ENCODE data around the gene LHFPL3.

Gene LHFPL3

DNA sequence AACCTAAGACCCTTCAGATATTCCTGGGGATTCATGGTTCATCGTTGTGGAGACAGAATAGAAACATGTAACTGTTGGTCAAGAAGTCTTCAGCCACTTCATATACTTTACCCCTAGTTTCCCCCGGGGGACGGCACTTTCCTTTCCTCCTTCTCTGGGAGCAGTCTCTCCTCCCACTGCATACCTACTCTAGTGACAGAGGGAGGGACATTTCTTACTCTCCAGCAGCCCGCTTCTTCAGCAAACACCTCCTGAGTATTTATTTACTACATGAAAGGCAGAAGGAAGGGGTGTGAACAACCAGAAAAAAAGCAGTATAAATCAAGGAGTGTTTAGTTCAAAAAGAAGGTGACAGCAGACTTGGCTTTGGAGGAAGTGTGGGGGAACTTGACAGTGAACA is 69.0 kb downstream of the LHFPL3 start:
- H4K8ac ChIP-seq (ENCODE audit: low read length): no peak overlapping the region
- no peak overlapping the region for H2BK15ac ChIP-seq (ENCODE audit: low read depth, poor library complexity, severe bottlenecking)
- no peak overlapping the region for H3K9ac ChIP-seq (ENCODE audit: low read length)
- H2AK5ac ChIP-seq (ENCODE audit: low read length, severe bottlenecking): no peak overlapping the region
- no peak overlapping the region for H2BK5ac ChIP-seq (ENCODE audit: low read depth, low read length, poor library complexity, severe bottlenecking)
- no peak overlapping the region for H2BK12ac ChIP-seq (ENCODE audit: low read length in 2 of 2)
- no peaks in the 10 kb centered on the region for H3K4me1 ChIP-seq (ENCODE audit: control insufficient read depth, insufficient read depth, low read depth, low read length)
- no peak overlapping the region for H3K4ac ChIP-seq (ENCODE audit: low read depth in 1 of 2, low read length in 2 of 2)
- WGBS: 28% methylated on average over 3 of the region's 4 CpGs
- H2BK120ac ChIP-seq (ENCODE audit: low read depth, low read length): no peak overlapping the region
- no peak for DNase-seq
- peaks cover 3% of the 10 kb centered on the region for H3K9me3 ChIP-seq (ENCODE audit: control insufficient read depth, low read length)
- H3K36me3 ChIP-seq (ENCODE audit: control insufficient read depth in 1 of 2, insufficient read depth in 2 of 2, low read depth in 1 of 2, low read length in 2 of 2): no peaks in the 10 kb centered on the region
- H2AFZ ChIP-seq (ENCODE audit: low read depth, low read length): no peak overlapping the region
- no peak overlapping the region for H3K4me2 ChIP-seq (ENCODE audit: low read length, poor library complexity, severe bottlenecking)
- no peak overlapping the region for H3K18ac ChIP-seq (ENCODE audit: low read depth in 1 of 2, low read length in 2 of 2)
- H3K14ac ChIP-seq (ENCODE audit: low read length in 2 of 2): no peak overlapping the region
- H3K4me3 ChIP-seq (ENCODE audit: insufficient read depth in 1 of 2, low read depth in 1 of 2, low read length in 2 of 2): no peak overlapping the region
- no peak overlapping the region for H3K27ac ChIP-seq (ENCODE audit: low read length, poor library complexity, severe bottlenecking)
- no peak overlapping the region for H3K23ac ChIP-seq (ENCODE audit: low read length in 2 of 2)
- H3K27me3 ChIP-seq (ENCODE audit: control insufficient read depth in 1 of 2, insufficient read depth in 1 of 2, low read length in 2 of 2): no peaks in the 10 kb centered on the region
- no peak overlapping the region for H4K91ac ChIP-seq (ENCODE audit: low read length)
- H3K79me1 ChIP-seq (replicated peaks; ENCODE audit: low read length, poor library complexity, severe bottlenecking): no peaks in the 10 kb centered on the region

GRCh38 chr7:104408371-104408770 is 80.0 kb downstream of the LHFPL3 start:
- H3K4me1 ChIP-seq (ENCODE audit: control insufficient read depth, insufficient read depth, low read depth, low read length): no peaks in the 10 kb centered on the region
- H2BK120ac ChIP-seq (ENCODE audit: low read depth, low read length): no peak overlapping the region
- no peak overlapping the region for H3K14ac ChIP-seq (ENCODE audit: low read length in 2 of 2)
- H2AK5ac ChIP-seq (ENCODE audit: low read length, severe bottlenecking): no peak overlapping the region
- no peak overlapping the region for H3K18ac ChIP-seq (ENCODE audit: low read depth in 1 of 2, low read length in 2 of 2)
- no peaks in the 10 kb centered on the region for H3K9me3 ChIP-seq (ENCODE audit: control insufficient read depth, low read length)
- no peak overlapping the region for H3K27ac ChIP-seq (ENCODE audit: low read length, poor library complexity, severe bottlenecking)
- H4K91ac ChIP-seq (ENCODE audit: low read length): no peak overlapping the region
- no peak overlapping the region for H2BK12ac ChIP-seq (ENCODE audit: low read length in 2 of 2)
- no peak overlapping the region for H4K8ac ChIP-seq (ENCODE audit: low read length)
- no peak overlapping the region for H3K9ac ChIP-seq (ENCODE audit: low read length)
- H3K79me1 ChIP-seq (replicated peaks; ENCODE audit: low read length, poor library complexity, severe bottlenecking): no peaks in the 10 kb centered on the region
- H3K27me3 ChIP-seq (ENCODE audit: control insufficient read depth in 1 of 2, insufficient read depth in 1 of 2, low read length in 2 of 2): no peaks in the 10 kb centered on the region
- no peak overlapping the region for H3K4me2 ChIP-seq (ENCODE audit: low read length, poor library complexity, severe bottlenecking)
- H3K4ac ChIP-seq (ENCODE audit: low read depth in 1 of 2, low read length in 2 of 2): no peak overlapping the region
- H2BK5ac ChIP-seq (ENCODE audit: low read depth, low read length, poor library complexity, severe bottlenecking): no peak overlapping the region
- H3K4me3 ChIP-seq (ENCODE audit: insufficient read depth in 1 of 2, low read depth in 1 of 2, low read length in 2 of 2): no peak overlapping the region
- no CpG with 5 or more reads among the region's 1 CpG for WGBS
- no peak overlapping the region for H2BK15ac ChIP-seq (ENCODE audit: low read depth, poor library complexity, severe bottlenecking)
- H3K23ac ChIP-seq (ENCODE audit: low read length in 2 of 2): no peak overlapping the region
- no peak overlapping the region for H2AFZ ChIP-seq (ENCODE audit: low read depth, low read length)
- no peaks in the 10 kb centered on the region for H3K36me3 ChIP-seq (ENCODE audit: control insufficient read depth in 1 of 2, insufficient read depth in 2 of 2, low read depth in 1 of 2, low read length in 2 of 2)
- no peak for DNase-seq

DNA sequence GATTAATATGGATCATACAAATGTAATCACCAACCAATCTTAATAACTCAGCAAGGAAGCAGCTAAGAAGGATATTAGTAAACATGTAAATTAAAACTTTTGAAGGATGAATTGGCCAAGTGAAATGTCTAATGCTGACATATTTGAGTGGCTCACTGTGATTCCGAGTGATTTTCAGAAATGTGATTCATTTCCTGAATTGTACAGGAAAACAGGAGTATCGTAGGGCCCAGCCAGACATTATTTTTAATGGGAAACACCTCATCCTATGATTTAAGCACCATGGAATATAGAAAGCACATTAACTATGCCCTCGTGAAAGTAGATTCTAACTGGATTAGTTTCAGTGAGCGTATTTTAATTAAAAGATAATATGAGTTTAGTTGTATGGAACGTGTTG is 82.3 kb downstream of the LHFPL3 start:
- Histone ChIP-seq H3K27ac (ENCODE audit: low read length, poor library complexity, severe bottlenecking) (no peak overlapping the region), H4K8ac (ENCODE audit: low read length) (no peak overlapping the region), H2AFZ (ENCODE audit: low read depth, low read length) (no peak overlapping the region), H3K14ac (ENCODE audit: low read length in 2 of 2) (no peak overlapping the region), H3K9ac (ENCODE audit: low read length) (no peak overlapping the region), H4K91ac (ENCODE audit: low read length) (no peak overlapping the region), H3K4ac (ENCODE audit: low read depth in 1 of 2, low read length in 2 of 2) (no peak overlapping the region), H2AK5ac (ENCODE audit: low read length, severe bottlenecking) (no peak overlapping the region), H3K9me3 (ENCODE audit: control insufficient read depth, low read length) (no peaks in the 10 kb centered on the region), H3K36me3 (ENCODE audit: control insufficient read depth in 1 of 2, insufficient read depth in 2 of 2, low read depth in 1 of 2, low read length in 2 of 2) (no peaks in the 10 kb centered on the region), H2BK15ac (ENCODE audit: low read depth, poor library complexity, severe bottlenecking) (no peak overlapping the region), H3K4me3 (ENCODE audit: insufficient read depth in 1 of 2, low read depth in 1 of 2, low read length in 2 of 2) (no peak overlapping the region), H2BK12ac (ENCODE audit: low read length in 2 of 2) (no peak overlapping the region), H3K18ac (ENCODE audit: low read depth in 1 of 2, low read length in 2 of 2) (no peak overlapping the region), H3K23ac (ENCODE audit: low read length in 2 of 2) (no peak overlapping the region), H2BK5ac (ENCODE audit: low read depth, low read length, poor library complexity, severe bottlenecking) (no peak overlapping the region), H3K4me1 (ENCODE audit: control insufficient read depth, insufficient read depth, low read depth, low read length) (no peaks in the 10 kb centered on the region), H2BK120ac (ENCODE audit: low read depth, low read length) (no peak overlapping the region), H3K4me2 (ENCODE audit: low read length, poor library complexity, severe bottlenecking) (no peak overlapping the region), H3K27me3 (ENCODE audit: control insufficient read depth in 1 of 2, insufficient read depth in 1 of 2, low read length in 2 of 2) (no peaks in the 10 kb centered on the region), H3K79me1 (replicated peaks; ENCODE audit: low read length, poor library complexity, severe bottlenecking) (no peaks in the 10 kb centered on the region)
- 72% methylated on average over 5 of the region's 5 CpGs for WGBS
- DNase-seq: no peak

DNA sequence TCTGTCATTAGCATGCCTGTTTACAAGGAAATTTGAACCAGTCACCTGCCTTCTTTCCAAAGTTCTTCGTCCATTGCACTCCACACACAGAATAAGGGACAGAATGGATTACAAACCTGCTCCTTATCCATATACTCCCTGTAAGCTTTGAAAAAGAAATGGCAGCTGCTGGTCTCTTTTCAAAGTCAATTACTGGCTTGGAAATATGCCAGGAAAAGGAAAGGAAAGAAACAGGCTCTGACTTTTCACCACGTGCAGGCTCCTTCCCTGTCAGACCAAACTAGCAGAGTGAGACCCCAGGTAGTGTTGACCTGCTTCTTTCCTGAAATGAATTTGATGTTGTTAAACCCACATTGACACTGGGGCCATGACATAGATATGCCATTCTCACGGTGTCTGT is 84.5 kb downstream of the LHFPL3 start:
- H3K4me3 ChIP-seq (ENCODE audit: insufficient read depth in 1 of 2, low read depth in 1 of 2, low read length in 2 of 2): no peak overlapping the region
- no peak overlapping the region for H3K9ac ChIP-seq (ENCODE audit: low read length)
- no peak overlapping the region for H3K23ac ChIP-seq (ENCODE audit: low read length in 2 of 2)
- no peak overlapping the region for H3K4ac ChIP-seq (ENCODE audit: low read depth in 1 of 2, low read length in 2 of 2)
- H3K14ac ChIP-seq (ENCODE audit: low read length in 2 of 2): no peak overlapping the region
- H3K27me3 ChIP-seq (ENCODE audit: control insufficient read depth in 1 of 2, insufficient read depth in 1 of 2, low read length in 2 of 2): no peaks in the 10 kb centered on the region
- H3K79me1 ChIP-seq (replicated peaks; ENCODE audit: low read length, poor library complexity, severe bottlenecking): no peaks in the 10 kb centered on the region
- H3K27ac ChIP-seq (ENCODE audit: low read length, poor library complexity, severe bottlenecking): no peak overlapping the region
- H3K4me2 ChIP-seq (ENCODE audit: low read length, poor library complexity, severe bottlenecking): no peak overlapping the region
- 44% methylated on average over 3 of the region's 3 CpGs for WGBS
- no peaks in the 10 kb centered on the region for H3K9me3 ChIP-seq (ENCODE audit: control insufficient read depth, low read length)
- no peak overlapping the region for H4K91ac ChIP-seq (ENCODE audit: low read length)
- no peak overlapping the region for H3K18ac ChIP-seq (ENCODE audit: low read depth in 1 of 2, low read length in 2 of 2)
- H2BK15ac ChIP-seq (ENCODE audit: low read depth, poor library complexity, severe bottlenecking): no peak overlapping the region
- H3K4me1 ChIP-seq (ENCODE audit: control insufficient read depth, insufficient read depth, low read depth, low read length): no peaks in the 10 kb centered on the region
- H2BK5ac ChIP-seq (ENCODE audit: low read depth, low read length, poor library complexity, severe bottlenecking): no peak overlapping the region
- no peak overlapping the region for H2AK5ac ChIP-seq (ENCODE audit: low read length, severe bottlenecking)
- H2BK120ac ChIP-seq (ENCODE audit: low read depth, low read length): no peak overlapping the region
- H2BK12ac ChIP-seq (ENCODE audit: low read length in 2 of 2): no peak overlapping the region
- no peaks in the 10 kb centered on the region for H3K36me3 ChIP-seq (ENCODE audit: control insufficient read depth in 1 of 2, insufficient read depth in 2 of 2, low read depth in 1 of 2, low read length in 2 of 2)
- H4K8ac ChIP-seq (ENCODE audit: low read length): no peak overlapping the region
- no peak for DNase-seq
- H2AFZ ChIP-seq (ENCODE audit: low read depth, low read length): no peak overlapping the region
